Trophoblast cell (in vitro differentiated cells and primary cell): Measurements from ENCODE around the gene TOM1L2.
"Not testable (repeated sequence)": the region's sequence is repeated elsewhere in the genome, so short reads cannot be mapped to it uniquely, and the experiment has no call there.

Experiments used
- DNase-seq, 2 donors: peaks; one replicate each; pipeline ENCODE4 v3.0.0-alpha.2; 2016
- H2AFZ ChIP-seq: 2 replicates; pipeline ENCODE4 v1.6.1; 2013; ENCODE audit warnings: low read length, moderate library complexity, mild to moderate bottlenecking; ENCODE audit not compliant: insufficient read depth, poor library complexity
- H2AK5ac ChIP-seq: 2 replicates; pipeline ENCODE4 v1.6.1; 2013; ENCODE audit warnings: mild to moderate bottlenecking, low read length
- H2BK120ac ChIP-seq: 2 replicates; pipeline ENCODE4 v1.6.1; 2013; ENCODE audit warnings: low read length, mild to moderate bottlenecking, moderate library complexity; ENCODE audit not compliant: insufficient read depth, poor library complexity
- H2BK12ac ChIP-seq: 2 replicates; pipeline ENCODE4 v1.6.1; 2013; ENCODE audit warnings: mild to moderate bottlenecking, low read length, moderate library complexity
- H2BK5ac ChIP-seq: 2 replicates; pipeline ENCODE4 v1.6.1; 2013; ENCODE audit warnings: low read length, low read depth, moderate library complexity, mild to moderate bottlenecking; ENCODE audit not compliant: poor library complexity
- H3K14ac ChIP-seq: 2 replicates; pipeline ENCODE4 v1.6.1; 2013; ENCODE audit warnings: mild to moderate bottlenecking, low read length
- H3K18ac ChIP-seq: 2 replicates; pipeline ENCODE4 v1.6.1; 2013; ENCODE audit warnings: mild to moderate bottlenecking, low read length
- H3K23ac ChIP-seq: 2 replicates; pipeline ENCODE4 v1.6.1; 2013; ENCODE audit warnings: low read length
- H3K27ac ChIP-seq: 2 replicates; pipeline ENCODE4 v1.5.1; 2013; ENCODE audit warnings: low read depth, mild to moderate bottlenecking, inconsistent platforms, low read length, moderate library complexity
- H3K27me3 ChIP-seq: 2 replicates; pipeline ENCODE4 v1.6.1; 2013; ENCODE audit warnings: inconsistent platforms, mild to moderate bottlenecking, low read length, moderate library complexity; ENCODE audit not compliant: insufficient read depth
- H3K36me3 ChIP-seq, 2 experiments: 1 replicate in 1 of 2; 2 replicates in 1 of 2; pipeline ENCODE4 v1.6.1; 2013; ENCODE audit warnings: low read length in 2 of 2, mild to moderate bottlenecking in 2 of 2, moderate library complexity in 1 of 2; ENCODE audit not compliant: insufficient read depth in 2 of 2, control insufficient read depth in 1 of 2
- H3K4ac ChIP-seq: 2 replicates; pipeline ENCODE4 v1.6.1; 2013; ENCODE audit warnings: low read depth, mild to moderate bottlenecking, low read length, moderate library complexity
- H3K4me1 ChIP-seq, 2 experiments: 1 replicate in 1 of 2; 2 replicates in 1 of 2; pipeline ENCODE4 v1.6.1; 2013; ENCODE audit warnings: low read length in 2 of 2, mild to moderate bottlenecking in 2 of 2, moderate library complexity in 1 of 2; ENCODE audit not compliant: insufficient read depth in 2 of 2, control insufficient read depth in 1 of 2
- H3K4me2 ChIP-seq: 2 replicates; pipeline ENCODE4 v1.6.1; 2013; ENCODE audit warnings: inconsistent platforms, mild to moderate bottlenecking, low read length, moderate library complexity
- H3K4me3 ChIP-seq: 2 replicates; pipeline ENCODE4 v1.5.1; 2013; ENCODE audit warnings: mild to moderate bottlenecking, low read depth, low read length, inconsistent platforms
- H3K79me1 ChIP-seq: one replicate; pipeline ENCODE4 v1.6.1; 2013; ENCODE audit warnings: low read length
- H3K79me2 ChIP-seq: 2 replicates; pipeline ENCODE4 v1.6.1; 2013; ENCODE audit warnings: low read length, mild to moderate bottlenecking; ENCODE audit not compliant: control insufficient read depth, insufficient read depth, poor library complexity
- H3K9ac ChIP-seq: 2 replicates; pipeline ENCODE4 v1.6.1; 2013; ENCODE audit warnings: mild to moderate bottlenecking, low read length
- H3K9me3 ChIP-seq: 2 replicates; pipeline ENCODE4 v1.6.1; 2013; ENCODE audit warnings: low read depth, mild to moderate bottlenecking, control low read depth, inconsistent platforms, low read length; ENCODE audit not compliant: insufficient read depth
- H4K12ac ChIP-seq: 2 replicates; pipeline ENCODE4 v1.6.1; 2013; ENCODE audit warnings: low read depth, mild to moderate bottlenecking, low read length, moderate library complexity
- H4K8ac ChIP-seq: 2 replicates; pipeline ENCODE4 v1.6.1; 2013; ENCODE audit warnings: low read depth, mild to moderate bottlenecking, low read length, moderate library complexity
- H4K91ac ChIP-seq: one replicate; pipeline ENCODE4 v1.6.1; 2013; ENCODE audit warnings: low read depth, mild to moderate bottlenecking, low read length, moderate library complexity
- WGBS: extraction: QIAGEN DNeasy Blood & Tissue Kit; methylation state at CpG from one replicate; pipeline ENCODE4 v1.1.7; 2013; ENCODE audit warnings: missing lambda C conversion rate; ENCODE audit not compliant: insufficient read length, insufficient coverage; ENCODE audit errors: extremely low coverage; 5-methylcytosine and 5-hydroxymethylcytosine counted together

The TOM1L2 gene

GRCh38 chr17:17942846-17943245, 29.4 kb downstream of the TOM1L2 start:
- Histone ChIP-seq H2BK12ac (no peak overlapping the region), H3K4me1 (peaks cover 25 to 40% of the 10 kb centered on the region in 2 experiments), H2AFZ (no peak overlapping the region), H3K27ac (no peak overlapping the region), H3K9ac (no peak overlapping the region), H3K18ac (no peak overlapping the region), H2AK5ac (no peak overlapping the region), H3K79me2 (no peaks in the 10 kb centered on the region), H4K91ac (no peak overlapping the region), H3K4me3 (no peak overlapping the region), H2BK5ac (no peak overlapping the region), H4K8ac (no peak overlapping the region), H3K14ac (no peak overlapping the region), H2BK120ac (no peak overlapping the region), H3K9me3 (no peaks in the 10 kb centered on the region), H3K36me3 (no peaks in the 10 kb centered on the region), H3K27me3 (no peaks in the 10 kb centered on the region), H4K12ac (no peak overlapping the region), H3K4ac (no peak overlapping the region), H3K79me1 (peaks cover 15% of the 10 kb centered on the region), H3K4me2 (no peak overlapping the region), H3K23ac (no peak overlapping the region)
- peak in 1 of 2 donors; percentile 49 for DNase-seq

GRCh38 chr17:17941015-17941414, 31.2 kb downstream of the TOM1L2 start:
- Histone ChIP-seq H2AFZ (no peak overlapping the region), H2BK5ac (no peak overlapping the region), H3K4me1 (peaks cover 37 to 53% of the 10 kb centered on the region in 2 experiments), H4K12ac (no peak overlapping the region), H4K8ac (no peak overlapping the region), H3K4ac (peak overlapping the region; percentile 4), H2BK12ac (peak overlapping the region; percentile 27), H3K27ac (peak overlapping the region; percentile 50), H3K14ac (no peak overlapping the region), H2AK5ac (no peak overlapping the region), H3K36me3 (no peaks in the 10 kb centered on the region), H3K27me3 (no peaks in the 10 kb centered on the region), H3K23ac (no peak overlapping the region), H3K79me1 (peaks cover 25% of the 10 kb centered on the region), H3K9ac (no peak overlapping the region), H4K91ac (peak overlapping the region; percentile 39), H3K9me3 (no peaks in the 10 kb centered on the region), H3K79me2 (no peaks in the 10 kb centered on the region), H2BK120ac (peak overlapping the region; percentile 25), H3K18ac (no peak overlapping the region), H3K4me2 (no peak overlapping the region), H3K4me3 (no peak overlapping the region)
- WGBS, result no CpG with 5 or more reads among the region's 5 CpGs
- DNase-seq, result no peak

GRCh38 chr17:17940441-17940911, 31.7 kb downstream of the TOM1L2 start:
- Histone ChIP-seq H2BK120ac (no peak overlapping the region), H3K36me3 (no peaks in the 10 kb centered on the region), H3K27ac (peak overlapping the region; percentile 21), H3K4me2 (no peak overlapping the region), H3K4me3 (no peak overlapping the region), H3K27me3 (no peaks in the 10 kb centered on the region), H2BK12ac (peak overlapping the region; percentile 43), H4K12ac (no peak overlapping the region), H3K23ac (no peak overlapping the region), H4K91ac (no peak overlapping the region), H3K14ac (no peak overlapping the region), H3K18ac (peak overlapping the region; percentile 29), H2AFZ (no peak overlapping the region), H3K4me1 (peaks cover 40 to 57% of the 10 kb centered on the region in 2 experiments), H3K79me2 (no peaks in the 10 kb centered on the region), H3K4ac (peak overlapping the region; percentile 65), H3K79me1 (peaks cover 27% of the 10 kb centered on the region), H4K8ac (no peak overlapping the region), H2AK5ac (no peak overlapping the region), H3K9me3 (no peaks in the 10 kb centered on the region), H3K9ac (no peak overlapping the region), H2BK5ac (no peak overlapping the region)
- WGBS, result no CpG with 5 or more reads among the region's 3 CpGs
- peak in 1 of 2 donors; percentile 43 for DNase-seq

GRCh38 chr17:17939941-17940340, 32.3 kb downstream of the TOM1L2 start:
- H3K9ac ChIP-seq, H2AFZ ChIP-seq, H4K12ac ChIP-seq, H2BK120ac ChIP-seq, H3K23ac ChIP-seq, H3K27me3 ChIP-seq, H3K4ac ChIP-seq, H3K79me2 ChIP-seq, H2BK5ac ChIP-seq, H4K8ac ChIP-seq, H3K18ac ChIP-seq, H3K27ac ChIP-seq, H3K4me3 ChIP-seq, H2AK5ac ChIP-seq, H3K36me3 ChIP-seq, H4K91ac ChIP-seq, H2BK12ac ChIP-seq, H3K9me3 ChIP-seq, H3K4me2 ChIP-seq, H3K14ac ChIP-seq: not testable (repeated sequence)
- WGBS, result no CpG with 5 or more reads among the region's 7 CpGs
- peaks cover 29% of the 10 kb centered on the region for H3K79me1 ChIP-seq
- DNase-seq, result peak in 1 of 2 donors; percentile 50
- H3K4me1 ChIP-seq, result peaks cover 41 to 60% of the 10 kb centered on the region in 2 experiments
